Natural killer cell (primary cell): ENCODE data around the gene PLEKHB2. TPM values are rescaled to one million over a fixed set of nuclear protein-coding genes. Genes with fewer than 3 reads are reported as not detected.

Source experiments
- ATAC-seq, 3 donors: fragments of 150-1000 bp in 2 of 3; fragments of 200-7000 bp in 1 of 3; cut with Tn5 transposase; 1 replicate in 1 of 3; 2 replicates in 2 of 3; pipeline ENCODE4 v1.10.0; 2021; ENCODE audit warnings: mild to moderate bottlenecking in 2 of 3, moderate library complexity in 2 of 3
- DNase-seq, 2 donors: peaks; one replicate each; pipeline versions ENCODE4 v3.0.0 to v3.0.0-alpha.2; 2013 to 2021; ENCODE audit warnings: mixed read lengths in 1 of 2
- H3K27ac ChIP-seq: one replicate; pipeline ENCODE4 v1.5.1; 2013; ENCODE audit warnings: mild to moderate bottlenecking, low read length
- H3K27me3 ChIP-seq: one replicate; pipeline ENCODE4 v1.6.1; 2013; ENCODE audit warnings: low read length; ENCODE audit not compliant: control insufficient read depth, insufficient read depth
- H3K36me3 ChIP-seq: one replicate; pipeline ENCODE4 v1.6.1; 2013; ENCODE audit warnings: low read length; ENCODE audit not compliant: control insufficient read depth, insufficient read depth
- H3K4me1 ChIP-seq: one replicate; pipeline ENCODE4 v1.6.1; 2013; ENCODE audit warnings: low read length; ENCODE audit not compliant: control insufficient read depth, insufficient read depth
- H3K4me3 ChIP-seq: one replicate; pipeline ENCODE4 v1.5.1; 2013; ENCODE audit warnings: low read length
- H3K9me3 ChIP-seq: one replicate; pipeline ENCODE4 v1.6.1; 2013; ENCODE audit warnings: low read length; ENCODE audit not compliant: control insufficient read depth, insufficient read depth
- H3K27ac Mint-ChIP-seq, 2 donors: one replicate each; pipeline ENCODE4 v1.8.0; 2022; ENCODE audit warnings: mild to moderate bottlenecking in 2 of 2, mixed read lengths in 2 of 2, moderate library complexity in 1 of 2
- H3K27me3 Mint-ChIP-seq, 2 donors: one replicate each; pipeline ENCODE4 v1.8.0; 2022; ENCODE audit warnings: low read depth in 2 of 2, mixed read lengths in 2 of 2
- H3K36me3 Mint-ChIP-seq: one replicate; pipeline ENCODE4 v1.8.0; 2022; ENCODE audit warnings: mixed read lengths
- H3K4me1 Mint-ChIP-seq, 2 donors: one replicate each; pipeline ENCODE4 v1.8.0; 2022; ENCODE audit warnings: mixed read lengths in 2 of 2
- H3K4me3 Mint-ChIP-seq: one replicate; pipeline ENCODE4 v1.8.0; 2022; ENCODE audit warnings: mild to moderate bottlenecking, moderate library complexity, mixed read lengths
- H3K9me3 Mint-ChIP-seq, 2 donors: one replicate each; pipeline ENCODE4 v1.8.0; 2022; ENCODE audit warnings: mixed read lengths in 2 of 2
- CTCF ChIP-seq: fragments of 200-600 bp; IDR thresholded peaks from one replicate; pipeline ENCODE4 v1.8.0; 2022; ENCODE audit warnings: antibody characterized with exemption
- WGBS: methylation state at CpG from one replicate; pipeline ENCODE4 v1.1.7; 2013; ENCODE audit warnings: missing lambda C conversion rate; ENCODE audit not compliant: insufficient coverage; 5-methylcytosine and 5-hydroxymethylcytosine counted together
- intact Hi-C: fragments of 100-400 bp; cut with micrococcal nuclease; formaldehyde crosslinking; loops from one replicate; pipeline ENCODE4 v1.14.2; 2022
- total RNA-seq, 4 donors: library from RNA; stranded (reverse); fragments of 120-200 nt in 1 of 4; gene quantifications; one replicate each; pipeline versions ENCODE4 v1.2.3 to v1.2.4, GENCODE V29; 2013 to 2022

Gene PLEKHB2
- total RNA-seq, result 10 to 100 TPM; 75.6 to 78.7 (median 77.4) TPM
- total RNA-seq (2013), result 64.4 TPM

- Mint-ChIP-seq H3K4me1 (peaks cover 41 to 49% of the 10 kb centered on the region in 2 donors), H3K36me3 (no peaks in the 10 kb centered on the region), H3K4me3 (peak within 1 kb of the TSS; percentile 94), H3K27me3 (no peaks in the 10 kb centered on the region), H3K27ac (peak within 1 kb of the TSS; percentile 89 to 96), H3K9me3 (no peaks in the 10 kb centered on the region)
- Histone ChIP-seq H3K36me3 (peaks cover 2% of the 10 kb centered on the region), H3K9me3 (no peaks in the 10 kb centered on the region), H3K4me1 (peaks cover 26% of the 10 kb centered on the region), H3K4me3 (peak within 1 kb of the TSS; percentile 100), H3K27me3 (no peaks in the 10 kb centered on the region), H3K27ac (peak within 1 kb of the TSS; percentile 84)
- no peak for TF ChIP-seq CTCF
- intact Hi-C loops, result loop anchor here (10.0 kb wide), 1 partner anchor 311 kb away; no protein-coding TSS in a partner anchor
- DNase-seq (peak; percentile 96), ATAC-seq (peak; percentile 73 to 89 (median 88))
- under 1% methylated on average over 66 of the region's 66 CpGs for WGBS
These were observed at the start of gene PLEKHB2 for GRCh38 chr2:131105156-131105949. Gene PLEKHB2 (plus strand): TSS chr2:131105336. CDS start chr2:131120942, 15,606 bp downstream.

- peaks cover 48% of the 10 kb centered on the region for H3K36me3 ChIP-seq
- no peaks in the 10 kb centered on the region for H3K9me3 Mint-ChIP-seq
These were observed 48.8 kb upstream of the PLEKHB2 start for GRCh38 chr2:131056204-131056931.

GRCh38 chr2:131056932-131057287 lies 48.2 kb upstream of the PLEKHB2 start:
- intact Hi-C loops, result no loop called here
- Mint-ChIP-seq H3K36me3 (peaks cover 5% of the 10 kb centered on the region), H3K27ac (peak overlapping the region in 1 of 2 donors; percentile 31), H3K4me3 (no peak overlapping the region), H3K9me3 (no peaks in the 10 kb centered on the region), H3K27me3 (no peaks in the 10 kb centered on the region), H3K4me1 (peaks cover 38 to 66% of the 10 kb centered on the region in 2 donors)
- Histone ChIP-seq H3K27me3 (no peaks in the 10 kb centered on the region), H3K27ac (no peak overlapping the region), H3K9me3 (no peaks in the 10 kb centered on the region), H3K4me3 (no peak overlapping the region), H3K4me1 (no peaks in the 10 kb centered on the region), H3K36me3 (peaks cover 44% of the 10 kb centered on the region)
- ATAC-seq (no peak), DNase-seq (no peak)
- no peak for TF ChIP-seq CTCF
- whole genome bisulfite sequencing, result 95% methylated on average over 4 of the region's 4 CpGs

More at GRCh38 chr2:131056204-131056931, 48.8 kb upstream of the PLEKHB2 start:
- no peaks in the 10 kb centered on the region for H3K27me3 ChIP-seq
- Mint-ChIP-seq H3K27me3 (no peaks in the 10 kb centered on the region), H3K4me1 (peaks cover 37 to 65% of the 10 kb centered on the region in 2 donors), H3K4me3 (no peak overlapping the region), H3K36me3 (peaks cover 11% of the 10 kb centered on the region), H3K27ac (peak overlapping the region; percentile 2 to 31)
- 94% methylated on average over 5 of the region's 5 CpGs for WGBS
- DNase-seq (no peak), ATAC-seq (no peak)
- H3K4me1 ChIP-seq, result no peaks in the 10 kb centered on the region
- H3K27ac ChIP-seq, result no peak overlapping the region
- H3K9me3 ChIP-seq, result no peaks in the 10 kb centered on the region
- no peak for TF ChIP-seq CTCF
- intact Hi-C loops, result no loop called here
- no peak overlapping the region for H3K4me3 ChIP-seq
